Measurements from ENCODE around the gene DDX1. TPM values are rescaled to one million over a fixed set of nuclear protein-coding genes. Genes with fewer than 3 reads are reported as not detected.

DDX1 gene
- total RNA-seq, 1 experiment from 2014 or later, result 163 TPM

DNA sequence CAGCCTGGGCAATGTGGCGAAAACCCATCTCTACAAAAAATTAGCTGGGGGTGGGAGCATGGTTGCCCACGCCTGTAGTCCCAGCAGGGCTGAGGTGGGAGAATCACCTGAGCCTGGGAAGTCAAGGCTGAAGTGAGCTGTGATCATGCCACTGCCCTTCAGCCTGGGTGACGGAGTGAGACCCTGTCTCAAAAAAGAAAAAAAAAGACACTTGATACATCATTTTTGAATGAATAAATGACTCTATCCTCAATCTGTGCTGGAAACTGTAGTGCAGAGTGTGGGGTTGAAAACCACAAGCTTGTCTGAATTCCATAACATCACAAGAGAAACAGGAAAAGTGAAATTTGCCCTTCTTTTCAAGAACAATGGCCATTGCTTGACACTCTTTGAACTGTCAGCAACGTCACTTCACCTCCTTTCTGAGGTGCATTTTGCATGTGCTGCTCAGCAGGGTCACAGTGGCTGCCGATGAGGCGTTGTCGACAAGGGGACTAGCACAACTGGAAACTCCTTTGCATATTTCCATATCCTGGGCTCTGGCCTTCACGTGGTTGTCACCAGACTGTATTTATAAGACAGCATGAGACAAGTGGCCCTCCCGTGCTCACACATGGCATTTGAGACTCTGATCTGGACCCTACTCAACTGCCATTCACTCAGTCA, 54.2 kb downstream of the DDX1 start:
- H3K4me3 Mint-ChIP-seq (ENCODE audit: unreplicated experiment), result no peak overlapping the region
- Histone ChIP-seq H3K36me3 (ENCODE audit: control insufficient read depth, insufficient read depth, low read length) (no peaks in the 10 kb centered on the region; the same call in 1 of the 2 replicates), H3K4me1 (peaks cover 23% of the 10 kb centered on the region; the same call in 1 of the 2 replicates), H3K4me3 (ENCODE audit: low read depth, low read length) (no peak overlapping the region), H3K9me3 (peaks cover 4% of the 10 kb centered on the region; the same call in 1 of the 2 replicates), H3K27me3 (replicated peaks; ENCODE audit: control insufficient read depth, insufficient read depth, low read length) (no peaks in the 10 kb centered on the region)
- ChIA-PET POLR2A (no interaction called here), CTCF (no interaction called here)
- no peak overlapping the region for H3K27ac Mint-ChIP-seq (ENCODE audit: unreplicated experiment)
- peaks cover 9% of the 10 kb centered on the region for H3K4me1 Mint-ChIP-seq (ENCODE audit: low read depth, unreplicated experiment)
- intact Hi-C loops (cut with micrococcal nuclease; ENCODE audit: unreplicated experiment), result no loop called here
- H3K27me3 Mint-ChIP-seq (ENCODE audit: insufficient read depth, unreplicated experiment), result no peaks in the 10 kb centered on the region
- no peak for TF ChIP-seq CTCF (IDR thresholded peaks at IDR 0.05; ENCODE audit: insufficient read depth in 1 of 2, low read depth in 1 of 2, low read length in 1 of 2, severe bottlenecking in 1 of 2, unreplicated experiment in 1 of 2)
- DNase-seq, result no peak
- H3K9me3 Mint-ChIP-seq (ENCODE audit: unreplicated experiment), result peaks cover 13% of the 10 kb centered on the region
- peaks cover 14% of the 10 kb centered on the region for H3K36me3 Mint-ChIP-seq (ENCODE audit: insufficient read depth, unreplicated experiment)
- BruUV-seq (replicated peaks), result no TSS peak

DNA sequence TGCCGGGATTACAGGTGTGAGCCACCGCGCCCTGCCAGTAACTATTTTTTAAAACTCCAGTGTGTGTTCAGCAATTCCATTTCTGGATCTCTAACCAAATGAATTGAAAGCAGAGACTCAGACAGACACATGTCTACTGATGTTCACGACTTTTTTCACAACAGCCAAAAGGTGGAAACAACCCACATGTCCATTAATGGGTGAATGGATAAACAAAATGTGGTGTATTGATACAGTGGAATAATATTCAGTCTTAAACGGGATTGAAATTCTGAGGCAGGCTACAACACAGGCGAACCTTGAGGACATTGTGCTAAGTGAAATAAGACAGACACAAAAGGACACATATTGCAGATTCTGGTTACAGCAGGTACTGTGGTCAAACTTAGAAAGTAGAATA, 55.0 kb downstream of the DDX1 start:
- no peak for DNase-seq
- Mint-ChIP-seq H3K4me3 (ENCODE audit: unreplicated experiment) (no peak overlapping the region), H3K27ac (ENCODE audit: unreplicated experiment) (no peak overlapping the region), H3K27me3 (ENCODE audit: insufficient read depth, unreplicated experiment) (no peaks in the 10 kb centered on the region), H3K4me1 (ENCODE audit: low read depth, unreplicated experiment) (peaks cover 7% of the 10 kb centered on the region), H3K36me3 (ENCODE audit: insufficient read depth, unreplicated experiment) (peaks cover 6% of the 10 kb centered on the region), H3K9me3 (ENCODE audit: unreplicated experiment) (peaks cover 5% of the 10 kb centered on the region)
- Histone ChIP-seq H3K4me3 (ENCODE audit: low read depth, low read length) (no peak overlapping the region), H3K27me3 (replicated peaks; ENCODE audit: control insufficient read depth, insufficient read depth, low read length) (no peaks in the 10 kb centered on the region), H3K9me3 (no peaks in the 10 kb centered on the region), H3K4me1 (peaks cover 15% of the 10 kb centered on the region; the same call in 1 of the 2 replicates), H3K36me3 (ENCODE audit: control insufficient read depth, insufficient read depth, low read length) (no peaks in the 10 kb centered on the region; the same call in 1 of the 2 replicates)
- ChIA-PET CTCF (no interaction called here), POLR2A (no interaction called here)
- TF ChIP-seq CTCF (IDR thresholded peaks at IDR 0.05; ENCODE audit: insufficient read depth in 1 of 2, low read depth in 1 of 2, low read length in 1 of 2, severe bottlenecking in 1 of 2, unreplicated experiment in 1 of 2), result no peak
- BruUV-seq (replicated peaks), result no TSS peak
- intact Hi-C loops (cut with micrococcal nuclease; ENCODE audit: unreplicated experiment), result no loop called here

DNA sequence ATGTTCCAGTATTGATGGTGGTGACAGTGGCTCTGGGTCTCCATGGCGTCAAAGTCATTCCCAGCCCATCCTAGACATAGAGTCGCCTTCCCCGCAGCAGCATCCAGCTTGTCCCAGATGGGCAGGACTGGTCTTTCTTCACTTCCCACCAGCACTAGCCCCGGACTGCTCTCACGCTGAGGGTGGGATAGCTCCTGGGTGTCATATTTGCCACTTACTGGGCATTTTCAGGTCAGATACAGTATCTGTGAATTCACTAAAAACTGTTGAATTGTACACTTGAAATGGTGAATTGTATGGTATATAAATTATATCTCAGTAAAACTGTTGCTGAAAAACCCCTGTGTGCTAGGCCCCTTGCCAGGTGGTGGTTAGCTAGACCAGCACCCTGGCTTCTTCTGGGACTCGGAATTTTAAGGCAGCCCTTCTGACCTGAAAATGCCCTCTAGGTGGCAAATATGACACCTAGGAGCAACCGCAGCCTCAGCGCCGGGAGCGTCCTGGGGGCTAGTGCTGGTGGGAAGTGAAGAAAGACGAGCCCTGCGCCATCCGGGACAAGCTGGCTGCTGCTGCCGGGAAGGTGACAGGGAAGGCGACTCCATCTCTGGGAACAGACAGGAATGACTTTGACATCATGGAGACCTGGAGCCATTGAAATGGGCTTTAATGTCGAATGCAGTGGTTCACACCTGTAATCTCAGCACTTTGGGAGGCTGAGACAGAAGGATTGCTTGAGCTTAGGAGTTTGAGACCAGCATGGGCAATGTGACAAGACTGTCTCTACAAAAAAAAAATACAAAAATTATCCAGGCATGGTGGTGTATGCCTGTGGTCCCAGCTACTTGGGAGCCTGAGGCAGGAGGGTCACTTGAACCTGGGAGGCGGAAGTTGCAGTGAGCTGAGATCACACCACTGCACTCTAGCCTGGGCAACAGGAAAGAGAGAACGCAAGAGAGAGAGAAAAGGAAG, 56.2 kb downstream of the DDX1 start:
- CTCF ChIA-PET, result interaction anchor here (0.9 kb wide), 1 partner anchor 271 kb away, joined by 3 read pairs; no protein-coding TSS in a partner anchor

More for the DNA sequence above, 56.2 kb downstream of the DDX1 start:
- H3K36me3 Mint-ChIP-seq (ENCODE audit: insufficient read depth, unreplicated experiment), result peaks cover 4% of the 10 kb centered on the region
- DNase-seq, result no peak
- no peaks in the 10 kb centered on the region for H3K27me3 Mint-ChIP-seq (ENCODE audit: insufficient read depth, unreplicated experiment)
- Histone ChIP-seq H3K9me3 (no peaks in the 10 kb centered on the region), H3K4me3 (ENCODE audit: low read depth, low read length) (no peak overlapping the region), H3K27me3 (replicated peaks; ENCODE audit: control insufficient read depth, insufficient read depth, low read length) (no peaks in the 10 kb centered on the region), H3K36me3 (ENCODE audit: control insufficient read depth, insufficient read depth, low read length) (no peaks in the 10 kb centered on the region), H3K4me1 (peaks cover 2% of the 10 kb centered on the region; the same call in 1 of the 2 replicates)
- TF ChIP-seq CTCF (IDR thresholded peaks at IDR 0.05; ENCODE audit: insufficient read depth in 1 of 2, low read depth in 1 of 2, low read length in 1 of 2, severe bottlenecking in 1 of 2, unreplicated experiment in 1 of 2), result no peak
- H3K4me3 Mint-ChIP-seq (ENCODE audit: unreplicated experiment), result no peak overlapping the region
- no TSS peak for BruUV-seq (replicated peaks)
- H3K4me1 Mint-ChIP-seq (ENCODE audit: low read depth, unreplicated experiment), result peaks cover 2% of the 10 kb centered on the region
- intact Hi-C loops (cut with micrococcal nuclease; ENCODE audit: unreplicated experiment), result no loop called here
- POLR2A ChIA-PET, result no interaction called here
- H3K9me3 Mint-ChIP-seq (ENCODE audit: unreplicated experiment), result no peaks in the 10 kb centered on the region
- no peak overlapping the region for H3K27ac Mint-ChIP-seq (ENCODE audit: unreplicated experiment)

Data from Caco-2 (cell line).